DMS 273 treated with DMSO at 0.1 percent for 48 hours (cell line): ENCODE data around the gene FEV.

Experiments
- DNase-seq: peaks from one replicate; lab custom pipeline; 2025; lab: John Stamatoyannopoulos, UW

FEV gene

GRCh38 chr2:218993345-218994315 is 8.6 kb upstream of the FEV start, which contains the start of gene CRYBA2:
Gene CRYBA2, minus strand, starts transcription at chr2:218993422. Its CDS starts 246 bp downstream, at chr2:218993176.
- no peak for DNase-seq

- DNase-seq = no peak
Observed at GRCh38 chr2:218992703-218993344, 7.8 kb upstream of the FEV start.

- no peak for DNase-seq
Observed at GRCh38 chr2:218992196-218992595, 7.2 kb upstream of the FEV start.

GRCh38 chr2:218991674-218992168 is 6.7 kb upstream of the FEV start:
- no peak for DNase-seq

- DNase-seq = no peak
Observed at GRCh38 chr2:218990612-218991011, 5.6 kb upstream of the FEV start.

GRCh38 chr2:218990052-218990451 is 5.1 kb upstream of the FEV start:
- DNase-seq = no peak

- no peak for DNase-seq
Observed at GRCh38 chr2:218988650-218989049, 3.7 kb upstream of the FEV start.

- no peak for DNase-seq
Observed at GRCh38 chr2:218988164-218988563, 3.2 kb upstream of the FEV start.

- DNase-seq = no peak
Observed at GRCh38 chr2:218986148-218986761, 1.3 kb upstream of the FEV start.

GRCh38 chr2:218985325-218986091 is 524 bp upstream of the FEV start:
- DNase-seq = no peak

GRCh38 chr2:218984239-218985020 is 554 bp downstream of the FEV start:
- DNase-seq = no peak

GRCh38 chr2:218983934-218984238 is 1.1 kb downstream of the FEV start:
- no peak for DNase-seq

GRCh38 chr2:218983263-218983933 is 1.6 kb downstream of the FEV start:
- no peak for DNase-seq

GRCh38 chr2:218982586-218983262 is 2.3 kb downstream of the FEV start:
- DNase-seq = no peak

- no peak for DNase-seq
Observed at GRCh38 chr2:218981881-218982585, 3.0 kb downstream of the FEV start.

- DNase-seq = no peak
Observed at GRCh38 chr2:218981390-218981880, 3.5 kb downstream of the FEV start.

GRCh38 chr2:218980735-218981389 is 4.1 kb downstream of the FEV start:
- DNase-seq = no peak

- DNase-seq = peak; percentile 44
Observed at GRCh38 chr2:218979846-218980734, 4.9 kb downstream of the FEV start.
